Right ventricle myocardium inferior (tissue), 1 donor: Measurements from ENCODE around the gene NABP2. TPM values are rescaled to one million over a fixed set of nuclear protein-coding genes. Genes with fewer than 3 reads are reported as not detected.

Experiments used
- ATAC-seq: fragments of 200-7000 bp; cut with Tn5 transposase; one replicate; pipeline ENCODE4 v1.9.1; 2020; ENCODE audit warnings: mild to moderate bottlenecking, moderate library complexity
- DNase-seq: peaks from one replicate; pipeline ENCODE4 v3.0.0; 2021; ENCODE audit errors: missing footprints
- intact Hi-C: fragments of 100-400 bp; cut with DNase I; formaldehyde crosslinking; loops from one replicate; pipeline ENCODE4 v1.11.0; 2022
- total RNA-seq: library from RNA; stranded (reverse); fragmentation: NEBNext Ultra II Directional; extraction: Animal tissue kit (Norgen Biotek cat#: 25700); gene quantifications from one replicate; pipeline ENCODE4 v1.2.1, GENCODE V29; 2021
- donor health status: DM: no; HTN: yes; CAD: no; lungs with severe emphysema.

NABP2 gene
- total RNA-seq, 1 donor from 2014 or later: 22.2 TPM

GRCh38 chr12:56236091-56236490, 11.9 kb downstream of the NABP2 start:
- ATAC-seq: no peak
- intact Hi-C loops: no loop called here

GRCh38 chr12:56236985-56237384, 12.8 kb downstream of the NABP2 start:
- intact Hi-C loops: no loop called here
- no peak for DNase-seq
- no peak for ATAC-seq

More at GRCh38 chr12:56236091-56236490, 11.9 kb downstream of the NABP2 start:
- peak; percentile 7 for DNase-seq

GRCh38 chr12:56237552-56237951, 13.4 kb downstream of the NABP2 start:
- intact Hi-C loops: no loop called here
- DNase-seq (peak; percentile 44), ATAC-seq (no peak)

GRCh38 chr12:56241424-56242303, 17.5 kb downstream of the NABP2 start:
- no peak for ATAC-seq
- intact Hi-C loops: no loop called here
- DNase-seq: peak; percentile 48

GRCh38 chr12:56242986-56243385, 18.8 kb downstream of the NABP2 start:
- intact Hi-C loops: no loop called here
- no peak for ATAC-seq
- peak; percentile 62 for DNase-seq

GRCh38 chr12:56243731-56244181, 19.6 kb downstream of the NABP2 start:
- ATAC-seq: peak; percentile 35
- intact Hi-C loops: no loop called here
- DNase-seq: no peak

- intact Hi-C loops: no loop called here
- DNase-seq: no peak
- no peak for ATAC-seq
Measured at GRCh38 chr12:56244494-56244893, 20.4 kb downstream of the NABP2 start.

DNA sequence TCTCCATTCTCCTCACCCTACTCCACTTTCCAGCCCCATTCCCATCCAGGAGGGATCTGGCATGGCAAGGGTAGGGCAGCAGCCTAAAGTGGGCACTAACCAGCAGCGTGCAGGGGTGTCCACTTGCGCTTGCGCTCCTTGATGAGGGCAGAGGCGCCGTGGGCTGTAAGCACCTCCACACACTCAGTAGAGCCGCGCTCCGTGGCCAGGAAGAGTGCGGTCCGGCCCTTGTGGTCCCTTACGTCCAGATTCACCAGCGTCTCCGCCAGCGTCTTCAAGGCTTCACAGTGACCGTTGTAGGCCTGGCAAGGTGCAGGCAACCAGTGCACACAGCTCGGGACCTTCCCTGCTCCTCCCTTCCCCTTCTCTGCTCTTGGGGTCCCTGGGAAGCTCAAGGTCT, 23.8 kb downstream of the NABP2 start:
- ATAC-seq: no peak
- intact Hi-C loops: no loop called here
- peak; percentile 50 for DNase-seq

- DNase-seq (peak; percentile 16), ATAC-seq (no peak)
- intact Hi-C loops: no loop called here
Measured at GRCh38 chr12:56248711-56249110, 24.6 kb downstream of the NABP2 start.

DNA sequence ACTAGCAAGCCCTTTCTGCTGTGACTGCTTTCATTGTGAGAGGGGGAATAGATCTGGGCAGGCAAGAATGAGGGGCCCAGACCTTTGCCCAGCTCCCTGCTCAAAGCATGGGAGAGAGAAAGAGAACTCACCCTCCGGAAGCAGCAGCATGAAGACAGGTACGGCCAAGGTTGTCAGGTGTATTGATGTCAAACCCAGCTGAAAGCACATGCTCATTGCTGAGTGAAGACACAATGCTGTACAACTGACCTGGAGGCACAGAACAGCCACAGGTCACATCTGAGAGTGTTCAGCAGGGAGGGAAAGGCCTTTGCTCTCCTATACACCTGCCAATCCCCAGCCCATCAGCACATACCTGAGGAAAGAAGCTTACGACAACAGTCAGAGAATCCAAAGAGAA, 28.5 kb downstream of the NABP2 start:
- intact Hi-C loops: no loop called here
- DNase-seq (no peak), ATAC-seq (no peak)

DNA sequence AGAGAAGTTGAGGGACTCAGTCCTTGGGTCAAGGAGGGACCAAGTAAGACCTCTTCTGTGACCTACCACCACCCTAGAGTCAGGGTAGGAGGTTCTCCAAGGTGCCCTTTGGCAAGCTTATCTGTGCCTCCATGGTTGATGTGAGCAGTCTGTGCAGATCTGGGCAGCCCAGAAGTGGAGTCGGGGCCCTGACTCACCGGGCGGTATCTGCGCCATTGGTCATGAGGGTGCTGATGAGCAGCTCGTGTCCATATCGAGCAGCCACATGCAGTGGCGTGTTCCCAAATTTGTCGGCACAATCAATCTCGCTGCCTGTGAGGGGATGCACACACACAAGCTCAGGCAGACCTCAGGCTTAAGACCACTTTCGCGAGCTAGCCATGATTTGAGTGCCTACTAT, 28.9 kb downstream of the NABP2 start:
- DNase-seq: no peak
- ATAC-seq: no peak
- intact Hi-C loops: no loop called here

DNA sequence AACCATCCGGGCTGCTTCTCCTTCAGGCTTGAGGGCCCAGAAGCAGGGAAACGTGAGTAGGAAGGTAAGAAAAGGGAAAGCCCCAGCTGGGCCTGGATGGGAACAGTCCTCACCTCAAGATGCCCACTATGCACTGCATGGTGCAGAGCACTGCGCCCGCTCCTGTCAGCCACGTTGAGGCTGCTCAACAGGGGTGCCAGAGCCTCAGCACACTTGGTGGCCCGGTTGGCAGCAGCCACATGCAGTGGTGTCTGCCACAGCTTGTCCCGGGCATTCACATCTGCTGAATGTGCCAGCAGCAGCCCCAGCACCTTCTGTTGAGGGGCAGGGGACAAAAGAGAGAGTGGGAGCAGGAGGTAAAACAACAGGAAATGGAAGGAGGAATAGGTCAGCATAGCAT, 31.5 kb downstream of the NABP2 start:
- no peak for DNase-seq
- ATAC-seq: no peak
- intact Hi-C loops: loop anchor here (5.0 kb wide), 1 partner anchor 33 kb away; the partner anchor contains the start of genes NABP2 and RNF41

DNA sequence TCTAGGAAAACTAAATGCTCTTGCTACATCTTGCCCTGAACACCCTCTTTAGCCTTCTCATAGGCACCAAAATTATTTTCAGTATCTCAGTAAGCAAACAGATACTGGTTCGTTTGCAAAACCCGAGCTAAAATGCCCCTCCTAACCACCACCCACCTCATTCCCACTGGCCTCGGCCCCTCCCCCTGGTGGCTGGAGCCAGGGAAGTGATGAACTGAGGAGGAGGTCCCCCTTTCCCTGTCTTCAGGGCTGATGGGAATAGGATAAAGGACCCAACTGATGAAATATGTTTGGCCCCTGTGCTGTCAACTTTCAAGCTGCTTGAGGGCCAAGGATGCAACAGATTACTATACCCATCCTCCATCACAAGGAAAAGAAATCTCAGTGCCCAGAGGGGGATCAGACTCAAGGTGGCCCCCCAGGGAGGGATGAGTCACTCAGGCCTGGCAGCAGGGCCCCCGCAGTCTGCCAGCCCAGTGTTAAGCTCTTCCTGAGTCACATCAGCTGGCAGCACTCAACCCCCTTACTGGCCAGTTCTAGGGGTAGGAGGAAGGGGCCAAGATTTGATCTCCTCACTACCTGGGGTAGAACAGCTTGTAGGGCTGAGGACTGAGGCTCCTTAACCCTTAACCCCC, 32.3 kb downstream of the NABP2 start:
- DNase-seq (no peak), ATAC-seq (no peak)
- intact Hi-C loops: loop anchor here (5.0 kb wide), 1 partner anchor 34 kb away; the partner anchor contains the start of genes NABP2 and RNF41

GRCh38 chr12:56257071-56257470, 32.9 kb downstream of the NABP2 start:
- no peak for ATAC-seq
- intact Hi-C loops: loop anchor here (5.0 kb wide), 1 partner anchor 35 kb away; the partner anchor contains the start of genes NABP2 and RNF41
- no peak for DNase-seq

DNA sequence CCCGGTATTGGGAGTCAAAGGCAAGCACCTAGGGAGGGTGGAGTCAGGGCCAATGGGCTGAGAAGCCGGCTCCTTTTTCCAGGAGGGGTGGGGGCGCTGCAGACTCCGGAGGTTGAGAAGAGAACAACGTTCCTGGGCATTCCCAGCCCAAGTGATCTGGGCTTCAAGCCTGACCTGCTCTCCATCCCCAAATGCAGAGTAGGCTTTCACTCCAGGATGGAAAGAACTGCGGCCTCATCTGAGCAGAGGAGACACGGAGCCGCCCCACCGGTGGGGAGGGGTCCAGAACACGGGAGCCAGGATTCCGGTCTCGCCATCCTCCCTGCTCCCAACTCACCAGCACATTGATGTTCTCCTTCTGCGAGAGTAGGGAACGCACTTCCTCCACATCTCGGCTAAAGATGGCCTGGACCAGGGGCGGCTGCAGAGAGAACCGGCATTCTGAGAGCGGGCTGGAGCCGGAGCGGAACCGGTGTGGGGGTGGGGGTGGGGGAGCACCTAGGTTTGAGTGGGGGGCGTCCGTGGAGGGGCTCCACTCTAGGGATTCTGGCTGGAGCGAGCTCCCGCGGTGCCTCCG, 33.4 kb downstream of the NABP2 start:
- intact Hi-C loops: loop anchor here (5.0 kb wide), 1 partner anchor 35 kb away; the partner anchor contains the start of genes NABP2 and RNF41
- DNase-seq (no peak), ATAC-seq (no peak)

DNA sequence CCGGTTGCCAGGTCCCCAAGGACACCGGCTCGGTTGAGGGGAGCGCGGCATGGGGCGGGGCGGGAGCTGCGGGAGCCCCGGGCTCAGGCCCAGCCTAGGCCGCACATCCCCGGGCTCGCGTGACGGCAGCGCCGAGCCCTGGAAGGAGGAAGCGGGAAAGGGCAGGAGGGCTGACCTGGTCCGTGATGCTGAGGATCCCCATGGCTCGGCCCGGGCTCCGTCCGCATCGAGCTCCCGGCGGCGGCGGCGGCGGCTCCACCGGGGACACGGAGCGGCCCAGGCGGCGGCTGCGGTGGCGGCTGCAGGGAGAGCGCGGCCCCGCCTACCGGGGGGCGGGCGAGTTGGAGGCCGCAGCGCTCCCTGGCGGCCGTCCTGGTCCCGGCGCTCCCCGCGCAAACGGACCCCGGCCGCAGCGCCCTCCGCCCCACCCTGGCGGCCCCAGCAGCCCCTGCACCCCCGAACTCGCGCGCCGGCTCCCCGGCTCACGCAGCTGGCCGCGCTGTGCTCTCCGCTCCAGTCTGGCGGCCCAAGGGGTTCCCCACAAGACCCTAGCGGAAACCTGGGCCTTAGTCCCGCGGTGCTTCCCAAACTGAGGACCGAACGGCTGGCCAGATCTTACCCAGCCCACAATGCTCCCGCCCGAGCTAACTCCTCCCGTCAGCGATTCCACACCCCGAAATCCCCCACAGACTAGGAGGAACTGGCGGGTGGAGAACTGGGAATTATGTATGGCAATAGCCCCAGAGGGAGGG, 34.1 kb downstream of the NABP2 start, which contains the start of gene ANKRD52:
ANKRD52 (minus strand) TSS at position 317 of the 752 bp plus-strand sequence; CDS start at position 202, 115 bp downstream.
- intact Hi-C loops: loop anchor here (5.0 kb wide), 1 partner anchor 36 kb away; the partner anchor contains the start of genes NABP2 and RNF41
- ATAC-seq: peak; percentile 96

DNA sequence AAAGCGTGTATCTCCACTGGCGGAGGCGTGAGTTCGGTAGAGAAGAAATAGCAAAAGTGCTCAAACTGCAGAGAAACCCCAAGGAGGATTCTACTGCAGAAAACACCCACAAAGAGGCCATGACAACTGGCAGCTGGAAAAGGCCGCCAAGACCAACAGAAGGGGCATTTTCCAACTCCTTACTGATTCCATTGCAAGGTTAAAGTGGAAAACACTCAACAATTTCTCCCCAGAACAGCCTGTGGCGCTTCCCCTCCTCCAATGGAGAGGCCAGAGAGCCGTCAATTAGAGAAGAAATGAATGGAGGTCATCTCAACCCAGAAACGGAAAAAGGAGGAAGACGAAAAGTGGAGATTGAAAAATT, 34.7 kb downstream of the NABP2 start:
- intact Hi-C loops: loop anchor here (5.0 kb wide), 1 partner anchor 37 kb away; the partner anchor contains the start of genes NABP2 and RNF41
- ATAC-seq: no peak
- DNase-seq: no peak

More for the DNA sequence above, 34.1 kb downstream of the NABP2 start, which contains the start of gene ANKRD52:
- peak; percentile 92 for DNase-seq

DNA sequence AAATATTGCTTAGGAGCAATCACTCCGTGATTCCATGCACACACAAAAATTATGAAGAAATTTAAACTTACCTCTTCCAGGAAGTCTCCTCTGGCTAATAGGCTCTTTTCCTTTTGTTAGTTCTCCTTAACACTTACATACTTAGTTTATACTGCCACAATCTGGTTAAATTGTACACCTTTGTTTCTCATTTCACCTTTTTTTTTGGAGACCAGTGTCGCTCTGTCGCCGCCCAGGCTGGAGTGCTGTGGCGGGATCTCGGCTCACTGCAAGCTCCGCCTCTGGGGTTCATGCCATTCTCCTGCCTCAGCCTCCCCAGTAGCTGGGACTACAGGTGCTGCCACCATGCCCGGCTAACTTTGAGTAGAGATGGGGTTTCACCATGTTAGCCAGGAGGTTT, 36.2 kb downstream of the NABP2 start:
- DNase-seq (no peak), ATAC-seq (no peak)
- intact Hi-C loops: no loop called here
